Neural cell (in vitro differentiated cells): Measurements from ENCODE around the gene MAEA. TPM values are rescaled to one million over a fixed set of nuclear protein-coding genes. Genes with fewer than 3 reads are reported as not detected.

ENCODE experiments used
- H2AFZ ChIP-seq: fragments of 200-600, 300-800 bp; sonication (generic), shearing (Covaris generic); 2 replicates; pipeline ENCODE4 v1.6.0; 2014; ENCODE audit warnings: low read depth, mild to moderate bottlenecking, antibody characterized with exemption, low read length, moderate library complexity
- H3F3A ChIP-seq: fragments of 200-600 bp; shearing (Covaris generic); 2 replicates; pipeline ENCODE4 v1.6.1; 2016; ENCODE audit warnings: mild to moderate bottlenecking, moderate library complexity, mixed read lengths, antibody characterized with exemption, low read length; ENCODE audit not compliant: insufficient read depth, poor library complexity, severe bottlenecking
- H3K27ac ChIP-seq: fragments of 200-600, 300-800 bp; sonication (generic), shearing (Covaris generic); 2 replicates; pipeline ENCODE4 v1.5.1; 2014; ENCODE audit warnings: mild to moderate bottlenecking, low read length, moderate library complexity
- H3K27me3 ChIP-seq: fragments of 300-800, 200-600 bp; sonication (generic), shearing (Covaris generic); 2 replicates; pipeline ENCODE4 v1.6.0; 2014; ENCODE audit warnings: mild to moderate bottlenecking, low read depth, low read length, moderate library complexity; ENCODE audit not compliant: insufficient read depth
- H3K36me3 ChIP-seq: fragments of 300-800, 200-600 bp; sonication (generic), shearing (Covaris generic); 2 replicates; pipeline ENCODE4 v1.5.1; 2014; ENCODE audit warnings: mild to moderate bottlenecking, antibody characterized with exemption, low read length, moderate library complexity; ENCODE audit not compliant: insufficient read depth
- H3K4me2 ChIP-seq: fragments of 300-800, 200-600 bp; sonication (generic), shearing (Covaris generic); 2 replicates; pipeline ENCODE4 v1.6.0; 2014; ENCODE audit warnings: mild to moderate bottlenecking, low read length
- H3K4me3 ChIP-seq: fragments of 300-800, 200-600 bp; sonication (generic), shearing (Covaris generic); 2 replicates; pipeline ENCODE4 v1.5.1; 2014; ENCODE audit warnings: mild to moderate bottlenecking, low read length, moderate library complexity
- H3K79me2 ChIP-seq: fragments of 200-600 bp; shearing (Covaris generic); replicated peaks from 2 replicates; pipeline ENCODE4 v1.6.0; 2014; ENCODE audit warnings: mild to moderate bottlenecking, low read length, moderate library complexity; ENCODE audit not compliant: insufficient read depth
- H3K9ac ChIP-seq: fragments of 300-800, 200-600 bp; sonication (generic), shearing (Covaris generic); 2 replicates; pipeline ENCODE4 v1.6.1; 2016; ENCODE audit warnings: mild to moderate bottlenecking, low read length, mixed read lengths
- H3K9me2 ChIP-seq: fragments of 200-600 bp; shearing (Covaris generic); 2 replicates; pipeline ENCODE4 v1.6.1; 2016; ENCODE audit warnings: mild to moderate bottlenecking, low read length, mixed read lengths; ENCODE audit not compliant: insufficient read depth
- H3K9me3 ChIP-seq: fragments of 200-600, 300-800 bp; sonication (generic), shearing (Covaris generic); 2 replicates; pipeline ENCODE4 v1.6.1; 2016; ENCODE audit warnings: mild to moderate bottlenecking, mixed run types, low read length, moderate library complexity, mixed read lengths
- H4K20me1 ChIP-seq: fragments of 200-600 bp; shearing (Covaris generic); 2 replicates; pipeline ENCODE4 v1.6.1; 2016; ENCODE audit warnings: mild to moderate bottlenecking, mixed run types; ENCODE audit not compliant: insufficient read depth
- EP300 ChIP-seq: fragments of 450-650 bp; conservative IDR thresholded peaks from 2 replicates; pipeline ENCODE4 v1.6.1; 2014; ENCODE audit warnings: antibody characterized with exemption, mild to moderate bottlenecking, moderate library complexity; ENCODE audit not compliant: poor library complexity, severe bottlenecking
- EZH2 ChIP-seq: fragments of 200-600, 300-800 bp; shearing (Covaris generic), sonication (generic); IDR thresholded peaks from 2 replicates; pipeline ENCODE4 v1.6.1; 2014; ENCODE audit warnings: antibody characterized with exemption, low read length, borderline replicate concordance, mild to moderate bottlenecking; ENCODE audit not compliant: insufficient read depth, poor library complexity, severe bottlenecking
- MXI1 ChIP-seq: fragments of 450-650 bp; conservative IDR thresholded peaks from 2 replicates; pipeline ENCODE4 v1.6.1; 2014; ENCODE audit warnings: antibody characterized with exemption, mild to moderate bottlenecking; ENCODE audit not compliant: poor library complexity, severe bottlenecking
- POLR2AphosphoS5 ChIP-seq: IDR thresholded peaks from 2 replicates; pipeline ENCODE4 v1.6.1; 2012
- RAD21 ChIP-seq: fragments of 450-650 bp; conservative IDR thresholded peaks from 2 replicates; pipeline ENCODE4 v1.6.1; 2014; ENCODE audit warnings: antibody characterized with exemption, mild to moderate bottlenecking, moderate library complexity
- SMC3 ChIP-seq: fragments of 450-650 bp; conservative IDR thresholded peaks from 2 replicates; pipeline ENCODE4 v1.6.1; 2014; ENCODE audit warnings: antibody characterized with exemption, mild to moderate bottlenecking, moderate library complexity; ENCODE audit not compliant: poor library complexity
- TAF1 ChIP-seq: IDR thresholded peaks from 2 replicates; pipeline ENCODE4 v1.6.1; 2012; ENCODE audit warnings: low read depth
- polyA plus RNA-seq: library from polyadenylated mRNA; depleted of rRNA; stranded (reverse); fragments of >200 nt; gene quantifications from 2 replicates; pipeline ENCODE4 v1.2.3, GENCODE V29; 2014
- TF ChIP-seq, protein P1 (sequence below): IDR thresholded peaks from 2 replicates; pipeline ENCODE4 v1.6.1; 2012; ENCODE audit warnings: borderline replicate concordance
- TF ChIP-seq, protein P2 (sequence below): fragments of 450-650 bp; IDR thresholded peaks from 2 replicates; pipeline ENCODE4 v1.5.1; 2014; ENCODE audit warnings: antibody characterized with exemption, mild to moderate bottlenecking, moderate library complexity; ENCODE audit not compliant: poor library complexity, severe bottlenecking

Gene MAEA
- polyA plus RNA-seq, 1 donor from 2014 or later, result 106 TPM

DNA sequence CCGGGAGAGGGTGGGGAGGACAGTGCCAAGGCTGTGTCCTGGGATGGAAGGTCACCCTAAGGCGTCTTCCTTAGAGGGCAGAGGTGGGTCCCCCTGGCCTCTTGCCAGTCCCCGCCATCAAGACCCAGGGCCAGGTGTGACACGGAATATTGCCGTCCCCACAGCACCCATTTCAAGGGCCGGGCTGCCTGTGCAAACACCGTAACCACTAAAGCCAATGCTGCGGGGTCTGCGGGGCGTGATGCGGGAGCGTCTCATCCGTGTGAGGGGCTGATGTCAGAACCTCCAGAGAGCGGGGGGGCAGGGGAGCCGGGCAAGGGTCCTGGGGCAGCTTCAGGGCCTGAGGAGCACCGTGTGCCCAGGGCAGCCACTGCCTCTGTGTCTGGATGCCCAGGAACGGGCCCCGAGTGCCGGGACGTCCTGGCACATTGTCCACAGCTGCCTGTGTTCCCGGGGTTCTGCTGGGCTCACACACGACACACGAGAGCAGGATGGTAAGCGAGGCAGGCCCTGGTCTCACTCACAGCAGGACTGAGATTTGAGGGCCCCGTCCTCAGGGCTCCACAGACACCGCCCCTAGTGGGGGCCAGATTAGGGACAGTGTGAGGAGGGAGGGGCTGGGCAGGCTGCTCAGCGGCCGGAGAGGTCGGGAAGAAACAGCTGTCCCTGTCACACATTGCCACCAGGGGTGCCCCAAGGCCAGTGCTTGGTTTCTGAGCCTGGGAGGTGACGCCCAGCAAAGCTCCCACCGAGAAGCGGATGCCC is 87.3 kb downstream of the MAEA start:
- no peaks in the 10 kb centered on the region for H3K9me3 ChIP-seq
- no peaks in the 10 kb centered on the region for H4K20me1 ChIP-seq

DNA sequence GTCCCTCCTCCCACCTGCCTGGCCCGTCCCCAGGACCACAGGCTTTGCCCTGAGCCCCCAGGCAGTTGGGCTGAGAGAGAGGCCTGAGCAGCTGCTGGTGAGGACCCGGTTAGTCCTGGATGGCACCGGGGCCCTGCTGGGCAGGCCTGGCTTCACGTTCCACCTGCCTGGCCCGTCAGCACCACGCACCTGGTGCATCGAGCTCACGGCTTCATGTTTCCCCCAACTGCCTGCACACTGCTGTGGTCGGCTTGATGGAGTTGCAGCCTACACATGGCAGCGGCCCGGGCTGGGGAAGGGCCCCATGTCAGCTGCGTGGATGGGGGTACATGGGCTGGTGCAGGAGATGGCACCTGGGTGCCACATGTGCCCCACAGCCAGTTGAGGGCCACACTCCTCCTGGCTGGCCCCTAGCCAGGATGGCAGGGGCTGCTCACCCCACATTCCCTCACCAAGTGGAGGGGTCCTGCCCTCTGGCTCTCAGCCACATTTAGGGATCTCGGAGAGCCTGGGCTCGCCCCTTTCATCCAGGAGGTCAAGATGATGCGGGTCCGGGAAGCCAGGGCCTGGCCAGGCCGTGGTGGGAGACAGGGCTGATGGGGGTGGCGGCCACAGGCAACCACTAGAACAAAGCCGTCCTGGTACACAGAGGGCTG is 88.0 kb downstream of the MAEA start:
- Histone ChIP-seq H4K20me1 (no peaks in the 10 kb centered on the region), H3K27me3 (no peaks in the 10 kb centered on the region), H3K4me3 (no peak overlapping the region), H3K9me2 (no peaks in the 10 kb centered on the region), H2AFZ (no peak overlapping the region), H3K9me3 (no peaks in the 10 kb centered on the region), H3K36me3 (no peaks in the 10 kb centered on the region), H3K27ac (no peak overlapping the region), H3K4me2 (no peak overlapping the region), H3F3A (no peaks in the 10 kb centered on the region), H3K9ac (no peak overlapping the region), H3K79me2 (no peaks in the 10 kb centered on the region)
- TF ChIP-seq POLR2AphosphoS5 (no peak), TAF1 (no peak), EP300 (no peak), SMC3 (no peak), RAD21 (no peak), EZH2 (no peak)
- TF ChIP-seq, protein P1, sequence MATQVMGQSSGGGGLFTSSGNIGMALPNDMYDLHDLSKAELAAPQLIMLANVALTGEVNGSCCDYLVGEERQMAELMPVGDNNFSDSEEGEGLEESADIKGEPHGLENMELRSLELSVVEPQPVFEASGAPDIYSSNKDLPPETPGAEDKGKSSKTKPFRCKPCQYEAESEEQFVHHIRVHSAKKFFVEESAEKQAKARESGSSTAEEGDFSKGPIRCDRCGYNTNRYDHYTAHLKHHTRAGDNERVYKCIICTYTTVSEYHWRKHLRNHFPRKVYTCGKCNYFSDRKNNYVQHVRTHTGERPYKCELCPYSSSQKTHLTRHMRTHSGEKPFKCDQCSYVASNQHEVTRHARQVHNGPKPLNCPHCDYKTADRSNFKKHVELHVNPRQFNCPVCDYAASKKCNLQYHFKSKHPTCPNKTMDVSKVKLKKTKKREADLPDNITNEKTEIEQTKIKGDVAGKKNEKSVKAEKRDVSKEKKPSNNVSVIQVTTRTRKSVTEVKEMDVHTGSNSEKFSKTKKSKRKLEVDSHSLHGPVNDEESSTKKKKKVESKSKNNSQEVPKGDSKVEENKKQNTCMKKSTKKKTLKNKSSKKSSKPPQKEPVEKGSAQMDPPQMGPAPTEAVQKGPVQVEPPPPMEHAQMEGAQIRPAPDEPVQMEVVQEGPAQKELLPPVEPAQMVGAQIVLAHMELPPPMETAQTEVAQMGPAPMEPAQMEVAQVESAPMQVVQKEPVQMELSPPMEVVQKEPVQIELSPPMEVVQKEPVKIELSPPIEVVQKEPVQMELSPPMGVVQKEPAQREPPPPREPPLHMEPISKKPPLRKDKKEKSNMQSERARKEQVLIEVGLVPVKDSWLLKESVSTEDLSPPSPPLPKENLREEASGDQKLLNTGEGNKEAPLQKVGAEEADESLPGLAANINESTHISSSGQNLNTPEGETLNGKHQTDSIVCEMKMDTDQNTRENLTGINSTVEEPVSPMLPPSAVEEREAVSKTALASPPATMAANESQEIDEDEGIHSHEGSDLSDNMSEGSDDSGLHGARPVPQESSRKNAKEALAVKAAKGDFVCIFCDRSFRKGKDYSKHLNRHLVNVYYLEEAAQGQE, result no peak
- TF ChIP-seq, protein P2, sequence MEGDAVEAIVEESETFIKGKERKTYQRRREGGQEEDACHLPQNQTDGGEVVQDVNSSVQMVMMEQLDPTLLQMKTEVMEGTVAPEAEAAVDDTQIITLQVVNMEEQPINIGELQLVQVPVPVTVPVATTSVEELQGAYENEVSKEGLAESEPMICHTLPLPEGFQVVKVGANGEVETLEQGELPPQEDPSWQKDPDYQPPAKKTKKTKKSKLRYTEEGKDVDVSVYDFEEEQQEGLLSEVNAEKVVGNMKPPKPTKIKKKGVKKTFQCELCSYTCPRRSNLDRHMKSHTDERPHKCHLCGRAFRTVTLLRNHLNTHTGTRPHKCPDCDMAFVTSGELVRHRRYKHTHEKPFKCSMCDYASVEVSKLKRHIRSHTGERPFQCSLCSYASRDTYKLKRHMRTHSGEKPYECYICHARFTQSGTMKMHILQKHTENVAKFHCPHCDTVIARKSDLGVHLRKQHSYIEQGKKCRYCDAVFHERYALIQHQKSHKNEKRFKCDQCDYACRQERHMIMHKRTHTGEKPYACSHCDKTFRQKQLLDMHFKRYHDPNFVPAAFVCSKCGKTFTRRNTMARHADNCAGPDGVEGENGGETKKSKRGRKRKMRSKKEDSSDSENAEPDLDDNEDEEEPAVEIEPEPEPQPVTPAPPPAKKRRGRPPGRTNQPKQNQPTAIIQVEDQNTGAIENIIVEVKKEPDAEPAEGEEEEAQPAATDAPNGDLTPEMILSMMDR, result no peak

More for the DNA sequence above, 87.3 kb downstream of the MAEA start:
- no peaks in the 10 kb centered on the region for H3K79me2 ChIP-seq
- no peak for TF ChIP-seq MXI1
- TF ChIP-seq RAD21, result no peak
- TF ChIP-seq, protein P2, result no peak
- TF ChIP-seq EZH2, result no peak
- TF ChIP-seq POLR2AphosphoS5, result no peak
- TF ChIP-seq, protein P1, result no peak
- TF ChIP-seq SMC3, result no peak
- no peak for TF ChIP-seq EP300
- no peak overlapping the region for H3K27ac ChIP-seq
- H3K4me3 ChIP-seq, result no peak overlapping the region
- no peak overlapping the region for H3K4me2 ChIP-seq
- H2AFZ ChIP-seq, result no peak overlapping the region
- no peaks in the 10 kb centered on the region for H3K9me2 ChIP-seq
- no peaks in the 10 kb centered on the region for H3K36me3 ChIP-seq
- no peak overlapping the region for H3K9ac ChIP-seq
- no peaks in the 10 kb centered on the region for H3F3A ChIP-seq
- no peaks in the 10 kb centered on the region for H3K27me3 ChIP-seq
